Fibroblast of villous mesenchyme (primary cell): ENCODE data around the gene GALM. TPM values are rescaled to one million over a fixed set of nuclear protein-coding genes. Genes with fewer than 3 reads are reported as not detected.
"Not testable (repeated sequence)": the region's sequence is repeated elsewhere in the genome, so short reads cannot be mapped to it uniquely, and the experiment has no call there.

Source experiments
- DNase-seq: peaks from one replicate; pipeline ENCODE4 v3.0.0-alpha.2; 2010; ENCODE audit warnings: low read depth
- H3K4me3 ChIP-seq: 2 replicates; pipeline ENCODE4 v1.5.1; 2011; ENCODE audit warnings: low read depth, mild to moderate bottlenecking, low read length
- total RNA-seq: library from RNA; depleted of rRNA; stranded (reverse); fragments of >200 nt; gene quantifications from 2 replicates; pipeline ENCODE4 v1.2.3, GENCODE V29; 2012
- TF ChIP-seq, protein P1 (sequence below): IDR thresholded peaks from 2 replicates; pipeline ENCODE4 v1.5.1; 2012; ENCODE audit warnings: low read depth, mild to moderate bottlenecking, low read length; ENCODE audit not compliant: insufficient read depth

GALM gene
- total RNA-seq, 1 donor, result 19.9 TPM

DNA sequence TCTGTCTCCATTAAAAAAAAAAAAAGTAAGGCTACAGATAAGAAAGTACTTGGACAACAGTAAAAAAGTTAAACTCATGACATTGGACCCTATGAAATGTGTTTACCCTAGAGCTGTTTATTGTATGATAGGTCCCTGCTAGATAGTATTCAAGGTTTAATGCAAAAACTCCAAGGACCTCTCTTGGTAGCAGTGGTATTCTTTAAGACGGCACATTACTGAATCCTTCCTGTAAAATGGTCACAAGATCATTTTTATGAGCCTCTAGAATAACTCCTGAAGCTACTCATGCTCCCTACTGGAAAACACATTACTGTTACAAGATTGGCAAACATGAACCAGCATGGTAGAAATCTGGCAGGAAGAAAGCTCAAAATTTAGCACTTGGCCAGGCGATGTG, 38.8 kb downstream of the GALM start:
- TF ChIP-seq, protein P1, sequence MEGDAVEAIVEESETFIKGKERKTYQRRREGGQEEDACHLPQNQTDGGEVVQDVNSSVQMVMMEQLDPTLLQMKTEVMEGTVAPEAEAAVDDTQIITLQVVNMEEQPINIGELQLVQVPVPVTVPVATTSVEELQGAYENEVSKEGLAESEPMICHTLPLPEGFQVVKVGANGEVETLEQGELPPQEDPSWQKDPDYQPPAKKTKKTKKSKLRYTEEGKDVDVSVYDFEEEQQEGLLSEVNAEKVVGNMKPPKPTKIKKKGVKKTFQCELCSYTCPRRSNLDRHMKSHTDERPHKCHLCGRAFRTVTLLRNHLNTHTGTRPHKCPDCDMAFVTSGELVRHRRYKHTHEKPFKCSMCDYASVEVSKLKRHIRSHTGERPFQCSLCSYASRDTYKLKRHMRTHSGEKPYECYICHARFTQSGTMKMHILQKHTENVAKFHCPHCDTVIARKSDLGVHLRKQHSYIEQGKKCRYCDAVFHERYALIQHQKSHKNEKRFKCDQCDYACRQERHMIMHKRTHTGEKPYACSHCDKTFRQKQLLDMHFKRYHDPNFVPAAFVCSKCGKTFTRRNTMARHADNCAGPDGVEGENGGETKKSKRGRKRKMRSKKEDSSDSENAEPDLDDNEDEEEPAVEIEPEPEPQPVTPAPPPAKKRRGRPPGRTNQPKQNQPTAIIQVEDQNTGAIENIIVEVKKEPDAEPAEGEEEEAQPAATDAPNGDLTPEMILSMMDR, result no peak
- no peak overlapping the region for H3K4me3 ChIP-seq
- peak; percentile 61 for DNase-seq

DNA sequence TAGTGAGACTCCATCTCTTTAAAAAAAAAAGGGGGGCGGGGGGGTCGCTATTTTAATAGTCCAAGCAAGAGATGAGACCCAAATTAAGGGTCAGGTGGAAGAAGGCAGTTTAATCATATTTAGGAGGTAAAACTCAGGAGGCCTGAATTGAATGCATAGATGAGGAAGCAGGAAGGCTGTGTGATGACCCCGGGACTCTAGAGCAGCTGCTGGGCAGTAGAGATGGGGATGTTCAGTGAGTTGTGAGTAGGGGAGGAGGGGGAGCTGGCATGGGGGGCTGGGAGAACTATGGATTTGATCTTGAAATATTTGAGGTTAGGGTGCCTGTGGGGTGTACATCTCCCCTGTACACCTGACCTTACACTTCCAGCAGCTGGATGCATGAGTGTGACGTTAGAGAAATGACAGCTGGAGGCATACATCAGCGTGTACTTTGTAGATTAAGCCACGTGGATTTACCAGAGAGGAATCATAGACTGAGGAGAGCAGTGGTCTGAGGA, 41.0 kb downstream of the GALM start:
- DNase-seq, result no peak

DNA sequence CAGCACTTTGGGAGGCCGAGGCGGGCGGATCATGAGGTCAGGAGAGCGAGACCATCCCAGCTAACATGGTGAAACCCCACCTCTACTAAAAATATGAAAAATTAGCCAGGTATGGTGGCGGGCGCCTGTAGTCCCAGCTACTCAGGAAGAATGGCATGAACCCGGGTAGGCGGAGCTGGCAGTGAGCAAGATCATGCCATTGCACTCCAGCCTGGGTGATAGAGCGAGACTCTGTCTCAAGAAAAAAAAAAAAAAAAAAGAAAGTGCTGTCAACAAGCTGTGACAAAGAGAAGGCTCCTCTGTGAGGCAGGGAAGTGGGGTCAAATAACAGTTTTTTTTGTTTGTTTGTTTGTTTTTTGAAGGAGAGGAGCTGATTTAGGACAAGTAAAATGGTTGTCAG, 42.6 kb downstream of the GALM start:
- not testable (repeated sequence) for DNase-seq, H3K4me3 ChIP-seq

More for the DNA sequence above, 41.0 kb downstream of the GALM start:
- H3K4me3 ChIP-seq, result no peak overlapping the region
- TF ChIP-seq, protein P1, result no peak

DNA sequence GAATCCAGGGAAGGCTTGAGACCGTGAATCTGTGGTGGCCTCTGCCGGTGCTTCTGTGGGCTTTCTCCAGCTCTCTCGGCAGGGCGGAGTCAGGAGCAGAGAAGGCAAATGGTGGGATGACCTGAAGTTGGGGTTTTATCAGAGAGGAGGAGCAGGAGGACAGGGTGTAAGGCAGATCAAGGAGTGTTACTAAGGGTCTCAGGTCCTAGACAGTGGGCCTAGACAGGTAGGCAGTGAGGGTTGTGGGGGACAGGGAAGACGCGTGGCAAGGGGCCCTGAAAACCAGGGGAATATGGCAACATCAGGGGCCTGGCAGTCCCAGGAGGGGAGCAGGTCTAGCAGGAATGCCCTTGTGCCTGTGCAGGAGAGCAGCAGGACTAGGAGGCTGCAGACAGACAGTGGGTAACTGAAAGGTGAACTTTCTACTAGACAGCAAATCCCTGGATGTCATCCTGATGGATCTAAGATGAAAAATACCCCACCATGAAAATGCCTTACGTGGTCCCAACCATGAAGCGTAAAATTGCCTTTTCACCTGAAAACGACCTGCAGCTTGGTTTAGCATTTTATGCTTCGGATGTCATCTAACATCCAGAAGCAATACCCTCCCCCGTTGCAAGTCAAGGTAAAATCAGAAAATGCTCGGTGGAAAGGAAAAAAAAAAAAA, 43.1 kb downstream of the GALM start:
- no peak for DNase-seq
- no peak overlapping the region for H3K4me3 ChIP-seq
- TF ChIP-seq, protein P1, result no peak

DNA sequence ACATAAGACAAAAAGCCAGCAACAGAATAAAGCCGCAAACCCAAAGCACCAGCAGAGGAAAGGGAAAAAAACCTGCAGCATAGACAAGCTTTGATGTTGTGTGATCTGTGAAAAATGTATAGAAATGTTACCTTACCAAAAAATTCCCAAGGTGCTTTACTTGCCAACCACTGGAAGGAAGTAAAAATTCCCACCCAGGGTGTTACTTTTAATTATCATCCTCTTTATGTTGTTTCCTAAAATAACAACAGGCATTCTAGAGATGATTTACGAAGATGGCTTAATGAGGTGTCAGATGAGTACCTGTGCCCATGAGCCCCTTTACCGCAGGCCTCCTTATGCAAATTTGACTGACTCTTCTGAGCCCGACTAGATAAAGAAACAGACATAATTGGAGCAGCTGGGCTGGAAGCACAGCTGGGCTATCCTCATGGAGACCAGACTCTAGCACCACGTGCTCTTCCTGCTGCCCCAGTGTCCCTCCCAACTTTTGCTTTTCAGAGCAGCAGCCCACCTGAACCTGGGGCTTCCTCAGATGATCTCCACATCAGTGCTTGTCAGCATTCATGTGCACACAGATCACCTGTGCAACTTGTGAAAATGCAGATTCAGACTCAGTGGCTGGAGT, 43.8 kb downstream of the GALM start:
- H3K4me3 ChIP-seq, result no peak overlapping the region
- no peak for DNase-seq
- TF ChIP-seq, protein P1, result no peak

DNA sequence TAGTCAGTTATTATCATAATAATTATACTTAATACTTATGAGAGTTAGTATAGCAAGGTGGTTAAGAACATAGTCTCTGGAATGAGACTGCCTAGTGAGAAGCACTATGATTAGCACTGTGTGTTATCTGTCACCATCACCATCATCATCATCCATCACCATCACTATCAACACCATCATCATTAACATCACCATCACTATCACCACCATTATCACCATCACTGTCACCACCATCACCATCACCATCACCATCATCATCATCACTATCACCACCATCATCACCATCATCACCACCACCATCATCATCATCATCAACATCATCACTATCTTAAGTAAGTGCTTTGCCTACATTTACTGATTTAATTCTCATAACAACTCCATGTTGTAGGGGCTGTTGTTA, 45.6 kb downstream of the GALM start:
- TF ChIP-seq, protein P1, result no peak
- no peak overlapping the region for H3K4me3 ChIP-seq
- DNase-seq, result no peak

DNA sequence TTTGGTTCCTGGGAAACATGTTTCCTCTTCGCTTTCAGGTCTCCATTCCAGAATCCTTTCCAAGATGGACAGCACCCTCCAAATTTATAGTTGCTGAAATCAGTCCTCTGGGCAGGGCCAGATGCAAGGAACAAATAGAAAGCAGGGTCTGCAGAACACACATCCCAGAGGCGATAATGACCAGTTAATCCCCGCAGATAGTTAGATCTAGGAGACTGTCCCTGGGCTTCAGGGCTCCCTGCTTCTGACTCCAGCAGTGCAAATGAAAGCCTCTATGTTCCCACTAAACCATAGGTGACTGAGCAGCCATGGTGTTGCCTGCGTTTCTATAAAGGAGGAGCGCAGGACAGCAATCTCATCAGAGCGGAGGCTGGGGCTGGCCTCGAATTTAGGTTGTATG, 46.5 kb downstream of the GALM start:
- TF ChIP-seq, protein P1, result no peak
- no peak overlapping the region for H3K4me3 ChIP-seq
- no peak for DNase-seq
